ENCODE data around the gene UBA1. TPM values are rescaled to one million over a fixed set of nuclear protein-coding genes. Genes with fewer than 3 reads are reported as not detected.

The UBA1 gene
- total RNA-seq, 1 experiment from 2014 or later = 477 TPM

DNA sequence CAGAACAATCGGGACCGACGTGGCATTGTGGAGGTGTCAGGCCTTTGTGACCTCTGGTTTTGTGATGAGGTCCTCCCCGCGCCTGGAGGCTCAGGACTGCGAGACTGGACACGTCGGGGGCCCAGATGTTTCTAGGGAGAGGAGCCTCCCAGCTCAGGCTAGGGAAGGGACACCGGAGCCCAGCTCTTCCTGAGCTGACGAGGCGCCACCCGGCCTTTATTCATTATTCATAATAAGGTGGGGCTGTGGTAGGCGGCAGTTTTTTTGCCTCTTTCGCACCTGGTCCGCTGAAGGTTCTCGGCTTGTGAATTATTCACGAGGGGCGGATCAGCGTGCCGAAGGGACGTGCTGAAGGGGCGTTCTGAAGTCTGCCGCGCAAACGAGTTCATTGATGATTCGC lies 2.3 kb upstream of the UBA1 start:
- Histone ChIP-seq H3K27me3 (ENCODE audit: control insufficient read depth, insufficient read depth, low read length) (peaks cover 4% of the 10 kb centered on the region), H3K36me3 (replicated peaks; ENCODE audit: control insufficient read depth, insufficient read depth, low read length) (peaks cover 6% of the 10 kb centered on the region), H3K4me3 (ENCODE audit: insufficient read depth, low read depth, low read length) (peak overlapping the region; percentile 69)
- DNase-seq = peak; percentile 58

GRCh38 chrX:47191806-47192401 lies 1.7 kb upstream of the UBA1 start:
- Histone ChIP-seq H3K4me3 (ENCODE audit: insufficient read depth, low read depth, low read length) (peak overlapping the region; percentile 69), H3K36me3 (replicated peaks; ENCODE audit: control insufficient read depth, insufficient read depth, low read length) (peaks cover 12% of the 10 kb centered on the region), H3K27me3 (ENCODE audit: control insufficient read depth, insufficient read depth, low read length) (peaks cover 4% of the 10 kb centered on the region)
- DNase-seq = no peak

DNA sequence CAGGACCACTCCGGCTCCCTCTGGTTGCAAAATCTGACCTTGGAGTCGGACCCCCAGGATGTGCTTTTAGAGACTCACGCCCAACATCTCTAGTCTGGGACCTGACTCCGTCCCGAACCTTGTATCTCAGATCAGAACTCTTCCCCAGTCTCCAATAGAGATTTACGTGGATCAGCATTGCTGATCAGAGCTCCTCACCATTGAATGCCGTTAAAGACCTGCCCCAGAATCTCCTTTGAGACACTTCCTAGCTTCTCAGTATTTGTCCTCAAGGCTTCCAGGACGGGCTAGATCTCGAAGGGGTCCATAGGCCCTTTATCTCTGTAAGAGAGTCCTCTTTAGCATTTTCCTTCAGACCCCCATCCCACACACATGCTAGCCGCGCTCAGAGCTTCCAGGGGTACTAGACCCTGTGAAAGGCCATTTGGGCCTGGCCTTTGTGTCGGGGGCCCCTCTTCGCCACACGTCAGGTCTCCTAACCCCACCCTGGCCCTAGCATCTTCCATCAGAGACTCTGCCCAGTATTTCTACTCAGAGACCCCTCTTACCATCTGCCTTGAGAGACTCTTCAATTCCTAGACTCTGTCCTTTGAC lies 662 bp downstream of the UBA1 start:
- Histone ChIP-seq H3K27me3 (ENCODE audit: control insufficient read depth, insufficient read depth, low read length) (peaks cover 4% of the 10 kb centered on the region), H3K4me3 (ENCODE audit: insufficient read depth, low read depth, low read length) (peak overlapping the region; percentile 97), H3K36me3 (replicated peaks; ENCODE audit: control insufficient read depth, insufficient read depth, low read length) (peaks cover 29% of the 10 kb centered on the region)
- no peak for DNase-seq

DNA sequence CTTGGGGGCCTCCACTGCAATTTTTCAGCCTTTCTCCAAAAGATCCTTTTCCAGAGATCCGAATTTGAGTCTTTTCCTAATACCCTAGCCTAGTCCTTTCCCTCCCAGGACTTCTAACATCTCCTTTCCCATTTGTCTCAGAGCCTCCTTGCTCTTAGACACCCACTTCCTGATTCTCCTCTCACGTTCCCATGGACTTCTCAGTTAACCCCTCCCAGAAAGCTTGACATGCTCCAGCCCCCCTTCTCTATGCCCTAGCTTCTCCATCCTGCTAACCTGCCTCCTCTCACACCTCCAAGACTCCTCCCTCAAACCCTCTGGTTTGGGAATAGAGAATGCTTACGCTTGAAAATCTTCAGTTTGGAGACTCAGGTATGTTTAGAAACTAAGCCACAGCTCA lies 2.5 kb downstream of the UBA1 start:
- peaks cover 44% of the 10 kb centered on the region for H3K36me3 ChIP-seq (replicated peaks; ENCODE audit: control insufficient read depth, insufficient read depth, low read length)
- DNase-seq = no peak

DNA sequence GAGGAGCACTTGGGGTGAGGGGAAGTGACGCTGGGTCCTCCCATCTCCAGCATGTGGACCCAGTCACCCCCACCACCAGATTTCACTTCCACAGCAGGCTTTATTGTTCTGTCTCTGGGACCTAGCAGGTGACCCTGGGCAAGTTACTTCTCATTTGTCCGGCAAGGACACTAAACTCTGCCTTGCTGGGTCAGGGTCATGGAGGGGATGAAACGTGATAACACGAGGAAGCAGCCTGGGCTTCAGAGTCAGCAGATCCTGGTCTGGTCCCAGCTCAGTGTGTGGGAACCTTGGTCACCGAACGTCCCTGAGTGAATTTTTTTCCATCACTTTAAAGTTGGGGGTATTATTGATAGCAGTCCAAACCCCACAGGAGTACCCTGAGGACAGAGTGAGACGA lies 3.9 kb downstream of the UBA1 start:
- no peak for DNase-seq
- Histone ChIP-seq H3K36me3 (replicated peaks; ENCODE audit: control insufficient read depth, insufficient read depth, low read length) (peaks cover 58% of the 10 kb centered on the region), H3K27me3 (ENCODE audit: control insufficient read depth, insufficient read depth, low read length) (no peaks in the 10 kb centered on the region), H3K4me3 (ENCODE audit: insufficient read depth, low read depth, low read length) (no peak overlapping the region; the same call in 1 of the 2 replicates)

More for the DNA sequence above, 2.5 kb downstream of the UBA1 start:
- Histone ChIP-seq H3K4me3 (ENCODE audit: insufficient read depth, low read depth, low read length) (0 out of 2 replicates have a peak overlapping the region, but pooled peaks have one; percentile 1), H3K27me3 (ENCODE audit: control insufficient read depth, insufficient read depth, low read length) (peaks cover 2% of the 10 kb centered on the region)

GRCh38 chrX:47198026-47198686 lies 4.5 kb downstream of the UBA1 start:
- DNase-seq = peak; percentile 61
- Histone ChIP-seq H3K36me3 (replicated peaks; ENCODE audit: control insufficient read depth, insufficient read depth, low read length) (peaks cover 64% of the 10 kb centered on the region), H3K27me3 (ENCODE audit: control insufficient read depth, insufficient read depth, low read length) (no peaks in the 10 kb centered on the region), H3K4me3 (ENCODE audit: insufficient read depth, low read depth, low read length) (no peak overlapping the region; the same call in 1 of the 2 replicates)

- H3K36me3 ChIP-seq (replicated peaks; ENCODE audit: control insufficient read depth, insufficient read depth, low read length) = peaks cover 66% of the 10 kb centered on the region
- no peak for DNase-seq
- H3K27me3 ChIP-seq (ENCODE audit: control insufficient read depth, insufficient read depth, low read length) = no peaks in the 10 kb centered on the region
- H3K4me3 ChIP-seq (ENCODE audit: insufficient read depth, low read depth, low read length) = no peak overlapping the region
These were observed 5.1 kb downstream of the UBA1 start for GRCh38 chrX:47198687-47199080.

DNA sequence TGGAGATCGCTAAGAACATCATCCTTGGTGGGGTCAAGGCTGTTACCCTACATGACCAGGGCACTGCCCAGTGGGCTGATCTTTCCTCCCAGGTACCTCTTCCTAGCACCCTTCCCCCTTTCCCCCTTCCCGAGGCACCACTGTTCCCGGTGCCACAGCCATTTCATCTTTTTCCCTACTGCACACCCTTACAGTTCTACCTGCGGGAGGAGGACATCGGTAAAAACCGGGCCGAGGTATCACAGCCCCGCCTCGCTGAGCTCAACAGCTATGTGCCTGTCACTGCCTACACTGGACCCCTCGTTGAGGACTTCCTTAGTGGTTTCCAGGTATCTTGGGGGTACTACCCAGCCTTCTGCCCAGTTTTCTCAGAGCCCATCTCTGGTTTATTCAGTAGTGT lies 5.7 kb downstream of the UBA1 start:
- no peak for DNase-seq
- Histone ChIP-seq H3K27me3 (ENCODE audit: control insufficient read depth, insufficient read depth, low read length) (no peaks in the 10 kb centered on the region), H3K36me3 (replicated peaks; ENCODE audit: control insufficient read depth, insufficient read depth, low read length) (peaks cover 67% of the 10 kb centered on the region), H3K4me3 (ENCODE audit: insufficient read depth, low read depth, low read length) (no peak overlapping the region)

- Histone ChIP-seq H3K27me3 (ENCODE audit: control insufficient read depth, insufficient read depth, low read length) (no peaks in the 10 kb centered on the region), H3K4me3 (ENCODE audit: insufficient read depth, low read depth, low read length) (no peak overlapping the region), H3K36me3 (replicated peaks; ENCODE audit: control insufficient read depth, insufficient read depth, low read length) (peaks cover 77% of the 10 kb centered on the region)
- no peak for DNase-seq
These were observed 6.9 kb downstream of the UBA1 start for GRCh38 chrX:47200385-47201150.

- H3K36me3 ChIP-seq (replicated peaks; ENCODE audit: control insufficient read depth, insufficient read depth, low read length) = peaks cover 80% of the 10 kb centered on the region
- no peak for DNase-seq
- H3K27me3 ChIP-seq (ENCODE audit: control insufficient read depth, insufficient read depth, low read length) = no peaks in the 10 kb centered on the region
- no peak overlapping the region for H3K4me3 ChIP-seq (ENCODE audit: insufficient read depth, low read depth, low read length)
These were observed 7.8 kb downstream of the UBA1 start for GRCh38 chrX:47201345-47201944.

GRCh38 chrX:47202316-47202715 lies 8.7 kb downstream of the UBA1 start:
- DNase-seq = no peak
- peaks cover 78% of the 10 kb centered on the region for H3K36me3 ChIP-seq (replicated peaks; ENCODE audit: control insufficient read depth, insufficient read depth, low read length)
- H3K27me3 ChIP-seq (ENCODE audit: control insufficient read depth, insufficient read depth, low read length) = no peaks in the 10 kb centered on the region
- no peak overlapping the region for H3K4me3 ChIP-seq (ENCODE audit: insufficient read depth, low read depth, low read length)

GRCh38 chrX:47202877-47203276 lies 9.2 kb downstream of the UBA1 start:
- H3K36me3 ChIP-seq (replicated peaks; ENCODE audit: control insufficient read depth, insufficient read depth, low read length) = peaks cover 79% of the 10 kb centered on the region
- H3K4me3 ChIP-seq (ENCODE audit: insufficient read depth, low read depth, low read length) = no peak overlapping the region
- no peaks in the 10 kb centered on the region for H3K27me3 ChIP-seq (ENCODE audit: control insufficient read depth, insufficient read depth, low read length)
- DNase-seq = no peak

DNA sequence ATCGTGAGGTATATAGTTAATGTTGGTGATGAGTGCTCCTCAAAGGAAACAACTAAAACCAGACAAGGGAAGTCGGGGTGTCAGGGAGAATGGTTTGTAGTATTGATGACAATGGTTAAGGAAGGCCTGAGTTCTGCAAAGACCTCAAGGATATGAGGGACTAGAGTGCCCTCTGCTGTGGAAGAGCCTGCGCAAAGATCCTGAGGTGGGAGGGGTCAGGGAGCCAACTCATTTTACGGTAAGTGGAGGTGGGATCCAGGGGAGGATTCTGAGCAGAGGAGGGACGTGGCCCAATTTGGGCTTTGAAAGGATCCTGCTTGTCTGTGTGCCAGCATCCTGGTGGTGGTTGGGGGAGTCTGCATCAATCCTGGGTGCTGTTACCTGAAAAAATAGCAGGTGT lies 11.3 kb downstream of the UBA1 start:
- peaks cover 85% of the 10 kb centered on the region for H3K36me3 ChIP-seq (replicated peaks; ENCODE audit: control insufficient read depth, insufficient read depth, low read length)
- no peak overlapping the region for H3K4me3 ChIP-seq (ENCODE audit: insufficient read depth, low read depth, low read length)
- H3K27me3 ChIP-seq (ENCODE audit: control insufficient read depth, insufficient read depth, low read length) = no peaks in the 10 kb centered on the region
- peak; percentile 67 for DNase-seq

DNA sequence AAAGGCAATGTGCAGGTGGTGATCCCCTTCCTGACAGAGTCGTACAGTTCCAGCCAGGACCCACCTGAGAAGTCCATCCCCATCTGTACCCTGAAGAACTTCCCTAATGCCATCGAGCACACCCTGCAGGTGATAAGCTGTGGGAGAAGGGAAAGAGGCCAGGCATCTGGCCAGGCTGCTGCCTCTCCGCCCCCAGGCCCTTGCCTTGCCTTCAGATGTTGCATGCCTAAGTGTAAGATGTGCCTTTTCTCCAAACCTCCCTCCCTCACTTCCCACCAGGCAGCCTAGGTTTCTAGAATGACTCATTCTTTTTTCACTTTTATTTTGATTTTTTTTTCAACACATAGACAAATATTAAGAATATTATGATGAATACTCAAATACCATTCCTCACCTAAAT lies 12.7 kb downstream of the UBA1 start:
- no peak for DNase-seq
- H3K36me3 ChIP-seq (replicated peaks; ENCODE audit: control insufficient read depth, insufficient read depth, low read length) = peaks cover 85% of the 10 kb centered on the region
- H3K4me3 ChIP-seq (ENCODE audit: insufficient read depth, low read depth, low read length) = no peak overlapping the region
- H3K27me3 ChIP-seq (ENCODE audit: control insufficient read depth, insufficient read depth, low read length) = no peaks in the 10 kb centered on the region

Measured in H7 (cell line).